Thyroid gland (tissue), 4 donors: ENCODE data around the gene RAB11FIP3.

ENCODE experiments used
- CTCF ChIP-seq, 6 experiments: fragments of 200-600 bp in 3 of 6; fragments of 450-650 bp in 3 of 6; sonication (generic) in 3 of 6; IDR thresholded peaks; one replicate each; pipeline ENCODE4 v1.5.1; 2016 to 2019; ENCODE audit warnings: antibody characterized with exemption in 6 of 6, mild to moderate bottlenecking in 2 of 6, inconsistent platforms in 1 of 6, moderate library complexity in 1 of 6
- POLR2A ChIP-seq, 2 donors: fragments of 450-650 bp; IDR thresholded peaks; one replicate each; pipeline ENCODE4 v1.6.1; 2017; ENCODE audit warnings: antibody characterized with exemption in 2 of 2, mild to moderate bottlenecking in 2 of 2, moderate library complexity in 1 of 2

- TF ChIP-seq CTCF (IDR thresholded peaks at IDR 0.05) (no peak), POLR2A (IDR thresholded peaks at IDR 0.05) (no peak)
Measured at GRCh38 chr16:450785-451512, 25.5 kb downstream of the RAB11FIP3 start.
